ENCODE data around the gene ZNF106. TPM values are rescaled to one million over a fixed set of nuclear protein-coding genes. Genes with fewer than 3 reads are reported as not detected.
A peak's percentile ranks its signal among the peaks of the same experiment; 100 is the strongest.

Gene ZNF106
- total and polyA plus RNA-seq, 2 of the 4 experiments (the other 2 are of a cell fraction): 19.2 to 87.5 TPM

DNA sequence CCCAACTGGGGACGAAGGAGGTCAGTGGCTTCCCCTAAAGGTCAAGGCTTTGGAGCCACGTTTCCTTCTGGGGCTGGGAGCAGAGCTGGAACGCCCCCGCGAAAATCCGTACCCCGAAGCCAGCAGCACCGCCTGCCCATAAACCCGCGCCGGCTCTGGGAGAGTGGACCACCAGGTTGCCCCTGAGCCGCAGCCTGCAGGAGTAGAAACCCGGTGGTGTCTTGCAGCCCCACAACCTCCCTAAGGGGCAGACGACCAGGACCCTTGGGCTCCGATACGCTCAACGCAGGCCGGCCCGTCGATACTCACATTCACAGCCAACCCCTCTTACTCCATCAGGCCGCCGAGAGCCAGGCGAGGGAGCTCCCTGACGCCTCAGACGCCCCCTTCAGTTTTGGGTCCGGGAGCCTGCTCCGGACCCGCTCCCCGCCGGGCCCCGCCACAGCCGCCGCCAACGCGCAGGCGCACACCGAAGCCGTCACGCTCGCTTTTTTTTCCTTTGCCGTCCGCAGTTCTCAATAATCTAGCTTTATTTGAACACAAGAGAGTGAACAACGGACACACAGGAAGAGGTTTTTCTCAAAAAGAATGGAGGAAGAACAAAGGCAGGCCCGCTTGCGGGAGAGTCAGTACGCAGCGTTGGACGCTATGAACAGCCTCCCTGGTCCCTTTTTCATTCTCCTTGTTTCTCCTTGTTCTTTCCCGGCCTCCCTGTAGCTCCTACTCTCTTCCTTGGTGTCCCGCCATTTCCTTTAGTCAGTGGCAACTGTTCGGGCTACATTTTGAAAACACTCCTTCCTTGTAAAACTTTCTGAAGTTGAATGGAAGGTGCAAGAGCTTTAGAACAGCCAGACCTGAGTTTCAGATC, at the start of gene ZNF106 (continued):
- TF ChIP-seq, protein P1, sequence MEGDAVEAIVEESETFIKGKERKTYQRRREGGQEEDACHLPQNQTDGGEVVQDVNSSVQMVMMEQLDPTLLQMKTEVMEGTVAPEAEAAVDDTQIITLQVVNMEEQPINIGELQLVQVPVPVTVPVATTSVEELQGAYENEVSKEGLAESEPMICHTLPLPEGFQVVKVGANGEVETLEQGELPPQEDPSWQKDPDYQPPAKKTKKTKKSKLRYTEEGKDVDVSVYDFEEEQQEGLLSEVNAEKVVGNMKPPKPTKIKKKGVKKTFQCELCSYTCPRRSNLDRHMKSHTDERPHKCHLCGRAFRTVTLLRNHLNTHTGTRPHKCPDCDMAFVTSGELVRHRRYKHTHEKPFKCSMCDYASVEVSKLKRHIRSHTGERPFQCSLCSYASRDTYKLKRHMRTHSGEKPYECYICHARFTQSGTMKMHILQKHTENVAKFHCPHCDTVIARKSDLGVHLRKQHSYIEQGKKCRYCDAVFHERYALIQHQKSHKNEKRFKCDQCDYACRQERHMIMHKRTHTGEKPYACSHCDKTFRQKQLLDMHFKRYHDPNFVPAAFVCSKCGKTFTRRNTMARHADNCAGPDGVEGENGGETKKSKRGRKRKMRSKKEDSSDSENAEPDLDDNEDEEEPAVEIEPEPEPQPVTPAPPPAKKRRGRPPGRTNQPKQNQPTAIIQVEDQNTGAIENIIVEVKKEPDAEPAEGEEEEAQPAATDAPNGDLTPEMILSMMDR (conservative IDR thresholded peaks at IDR 0.05; ENCODE audit: low read depth, low read length): peak; percentile 20; the same call in 1 of the 2 replicates
- TF ChIP-seq CHD1 (IDR thresholded peaks at IDR 0.05; ENCODE audit: low read depth, low read length): no peak; the same call in 1 of the 2 replicates

DNA sequence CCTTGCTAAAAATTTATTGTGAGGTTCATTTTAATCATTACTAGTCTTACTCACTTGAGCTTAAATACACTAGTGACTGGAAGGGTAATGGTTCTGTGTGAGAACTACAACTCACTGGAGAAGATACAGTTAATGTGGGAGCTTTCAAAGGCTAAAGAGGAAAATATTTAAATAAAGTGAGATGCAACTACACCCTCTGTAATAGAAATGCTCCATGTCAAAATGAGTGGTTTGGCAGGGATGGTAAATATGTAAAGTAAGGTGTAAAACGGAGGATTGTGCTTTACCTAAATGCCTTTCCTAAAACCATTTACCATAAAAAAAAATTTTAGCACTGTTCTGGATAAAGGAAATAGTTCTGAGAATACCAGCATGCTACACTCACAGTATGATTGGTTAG, 42.3 kb upstream of the ZNF106 start:
- no peak overlapping the region for H4K8ac ChIP-seq (ENCODE audit: low read depth in 2 of 2, low read length in 2 of 2)
- no TSS peak for BruUV-seq (replicated peaks)
- no peaks in the 10 kb centered on the region for H3K9me3 ChIP-seq (ENCODE audit: control insufficient read depth, insufficient read depth, low read length)
- no CpG with 5 or more reads among the region's 1 CpG for WGBS, 2 experiments (ENCODE audit: extremely low coverage in 2 of 2, insufficient read length in 1 of 2)
- H3K23ac ChIP-seq (ENCODE audit: low read depth, low read length): no peak overlapping the region
- no peak overlapping the region for H3K9ac ChIP-seq (ENCODE audit: low read depth, low read length)
- no peaks in the 10 kb centered on the region; a peak in 1 of 4 replicates for H3K79me1 ChIP-seq (ENCODE audit: low read depth in 1 of 2, low read length in 2 of 2)
- dilution Hi-C loops (cut with HindIII; ENCODE audit: low sequenced_read_pairs, unreplicated experiment) (no loop called here), in situ Hi-C loops (cut with MboI; ENCODE audit: low sequenced_read_pairs) (no loop called here), intact Hi-C loops (cut with micrococcal nuclease) (no loop called here)
- H3K4me2 ChIP-seq (ENCODE audit: low read depth, low read length): no peak overlapping the region
- no peak for DNase-seq
- TF ChIP-seq NFE2L2 (IDR thresholded peaks at IDR 0.05; ENCODE audit: low read depth, low read length) (no peak), SMC3 (IDR thresholded peaks at IDR 0.05; ENCODE audit: low read depth, low read length) (no peak), BHLHE40 (IDR thresholded peaks at IDR 0.05; ENCODE audit: low read depth, low read length) (no peak), CEBPB (IDR thresholded peaks at IDR 0.05; ENCODE audit: low read depth, low read length) (no peak), POLR2A (IDR thresholded peaks at IDR 0.05; ENCODE audit: low read depth, low read length) (no peak)
- TF ChIP-seq, protein P2, sequence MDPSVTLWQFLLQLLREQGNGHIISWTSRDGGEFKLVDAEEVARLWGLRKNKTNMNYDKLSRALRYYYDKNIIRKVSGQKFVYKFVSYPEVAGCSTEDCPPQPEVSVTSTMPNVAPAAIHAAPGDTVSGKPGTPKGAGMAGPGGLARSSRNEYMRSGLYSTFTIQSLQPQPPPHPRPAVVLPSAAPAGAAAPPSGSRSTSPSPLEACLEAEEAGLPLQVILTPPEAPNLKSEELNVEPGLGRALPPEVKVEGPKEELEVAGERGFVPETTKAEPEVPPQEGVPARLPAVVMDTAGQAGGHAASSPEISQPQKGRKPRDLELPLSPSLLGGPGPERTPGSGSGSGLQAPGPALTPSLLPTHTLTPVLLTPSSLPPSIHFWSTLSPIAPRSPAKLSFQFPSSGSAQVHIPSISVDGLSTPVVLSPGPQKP (IDR thresholded peaks at IDR 0.05; ENCODE audit: borderline replicate concordance, low read depth, low read length): no peak
- H3K14ac ChIP-seq (replicated peaks; ENCODE audit: low read depth, low read length): no peak overlapping the region
- H3K27me3 ChIP-seq (ENCODE audit: control insufficient read depth, insufficient read depth, low read length): no peaks in the 10 kb centered on the region
- H3K4me3 ChIP-seq (ENCODE audit: insufficient read depth, low read depth, low read length): no peak overlapping the region
- no peak overlapping the region for H3K18ac ChIP-seq (ENCODE audit: low read depth, low read length)
- no peak overlapping the region for H2BK120ac ChIP-seq (ENCODE audit: low read depth, low read length)
- H2BK20ac ChIP-seq (ENCODE audit: low read depth, low read length): no peak overlapping the region
- H3K27ac ChIP-seq (ENCODE audit: insufficient read depth, low read length): no peak overlapping the region
- H2AFZ ChIP-seq (replicated peaks; ENCODE audit: low read length, poor library complexity): no peak overlapping the region
- no peak overlapping the region for H2BK5ac ChIP-seq (ENCODE audit: low read depth, low read length, poor library complexity, severe bottlenecking)
- ChIA-PET POLR2A (ENCODE audit: unreplicated experiment) (no interaction called here), CTCF (no interaction called here)
- no peak overlapping the region for H3K56ac ChIP-seq (ENCODE audit: extremely low read depth, insufficient read depth, low read length)
- no peak overlapping the region for H2AK9ac ChIP-seq (replicated peaks; ENCODE audit: low read depth, low read length, poor library complexity)
- no peaks in the 10 kb centered on the region for H3K9me1 ChIP-seq (ENCODE audit: insufficient read depth, low read length)
- no peaks in the 10 kb centered on the region for H4K20me1 ChIP-seq (ENCODE audit: insufficient read depth, low read length)
- no peak overlapping the region for H4K91ac ChIP-seq (ENCODE audit: insufficient read depth, low read depth, low read length)
- H2BK15ac ChIP-seq (ENCODE audit: low read depth, low read length): no peak overlapping the region
- H2AK5ac ChIP-seq (ENCODE audit: low read depth, low read length): no peak overlapping the region
- ATAC-seq (ENCODE audit: low read depth): no peak
- peaks cover 19% of the 10 kb centered on the region for H3K36me3 ChIP-seq (ENCODE audit: control insufficient read depth, insufficient read depth, low read length)
- no peak overlapping the region for H3K4ac ChIP-seq (ENCODE audit: low read depth, low read length)
- H3K4me1 ChIP-seq (ENCODE audit: control insufficient read depth, insufficient read depth, low read length): no peaks in the 10 kb centered on the region
- H4K5ac ChIP-seq (ENCODE audit: low read depth, low read length): no peak overlapping the region
